ENCODE results near the gene PTPRM. TPM values are rescaled to one million over a fixed set of nuclear protein-coding genes. Genes with fewer than 3 reads are reported as not detected.

PTPRM gene
- polyA plus RNA-seq, 6 donors from 2014 or later = not detected

- Mint-ChIP-seq H3K36me3 (no peaks in the 10 kb centered on the region), H3K9me3 (peaks cover 0 to 1% (median 0%) of the 10 kb centered on the region in 7 donors), H3K4me3 (no peak overlapping the region), H3K4me1 (no peaks in the 10 kb centered on the region), H3K27me3 (no peaks in the 10 kb centered on the region), H3K27ac (no peak overlapping the region)
- ATAC-seq (ENCODE audit: low read depth in 2 of 2) (no peak), DNase-seq (no peak)
These were observed 116.6 kb downstream of the PTPRM start for GRCh38 chr18:7683753-7684152.

GRCh38 chr18:7684357-7684756, 117.2 kb downstream of the PTPRM start:
- Mint-ChIP-seq H3K36me3 (no peaks in the 10 kb centered on the region), H3K27me3 (no peaks in the 10 kb centered on the region), H3K4me3 (no peak overlapping the region), H3K27ac (no peak overlapping the region), H3K4me1 (no peaks in the 10 kb centered on the region), H3K9me3 (peaks cover 0 to 1% (median 0%) of the 10 kb centered on the region in 7 donors)
- ATAC-seq (ENCODE audit: low read depth in 2 of 2) = no peak
- no peak for DNase-seq

GRCh38 chr18:7684966-7685365, 117.8 kb downstream of the PTPRM start:
- no peaks in the 10 kb centered on the region for H3K36me3 Mint-ChIP-seq
- H3K9me3 Mint-ChIP-seq = peaks cover 0 to 1% (median 0%) of the 10 kb centered on the region in 7 donors
- H3K4me3 Mint-ChIP-seq = no peak overlapping the region
- ATAC-seq (ENCODE audit: low read depth in 2 of 2) (no peak), DNase-seq (no peak)
- no peaks in the 10 kb centered on the region for H3K4me1 Mint-ChIP-seq
- H3K27ac Mint-ChIP-seq = no peak overlapping the region
- no peaks in the 10 kb centered on the region for H3K27me3 Mint-ChIP-seq

- DNase-seq = no peak
- H3K4me1 Mint-ChIP-seq = no peaks in the 10 kb centered on the region
- no peak for ATAC-seq (ENCODE audit: low read depth in 2 of 2)
- no peak overlapping the region for H3K27ac Mint-ChIP-seq
- H3K9me3 Mint-ChIP-seq = peaks cover 0 to 1% (median 0%) of the 10 kb centered on the region in 7 donors
- H3K4me3 Mint-ChIP-seq = no peak overlapping the region
- no peaks in the 10 kb centered on the region for H3K36me3 Mint-ChIP-seq
- H3K27me3 Mint-ChIP-seq = no peaks in the 10 kb centered on the region
These were observed 119.2 kb downstream of the PTPRM start for GRCh38 chr18:7686278-7686677.

GRCh38 chr18:7688580-7688979, 121.5 kb downstream of the PTPRM start:
- no peak overlapping the region for H3K4me3 Mint-ChIP-seq

GRCh38 chr18:7691206-7691605, 124.1 kb downstream of the PTPRM start:
- no peaks in the 10 kb centered on the region for H3K27me3 Mint-ChIP-seq
- H3K27ac Mint-ChIP-seq = no peak overlapping the region
- no peak for DNase-seq
- peaks cover 0 to 4% (median 0%) of the 10 kb centered on the region in 7 donors for H3K9me3 Mint-ChIP-seq
- H3K4me3 Mint-ChIP-seq = no peak overlapping the region
- no peaks in the 10 kb centered on the region for H3K4me1 Mint-ChIP-seq
- ATAC-seq (ENCODE audit: low read depth in 2 of 2) = no peak
- H3K36me3 Mint-ChIP-seq = no peaks in the 10 kb centered on the region

More at GRCh38 chr18:7688580-7688979, 121.5 kb downstream of the PTPRM start:
- H3K27ac Mint-ChIP-seq = no peak overlapping the region
- peaks cover 0 to 3% (median 0%) of the 10 kb centered on the region in 7 donors for H3K9me3 Mint-ChIP-seq
- no peaks in the 10 kb centered on the region for H3K4me1 Mint-ChIP-seq
- no peaks in the 10 kb centered on the region for H3K27me3 Mint-ChIP-seq
- ATAC-seq (ENCODE audit: low read depth in 2 of 2) (no peak), DNase-seq (no peak)
- no peaks in the 10 kb centered on the region for H3K36me3 Mint-ChIP-seq

- no peak for ATAC-seq (ENCODE audit: low read depth in 2 of 2)
- Mint-ChIP-seq H3K9me3 (peaks cover 0 to 2% (median under 1%) of the 10 kb centered on the region in 7 donors), H3K4me1 (no peaks in the 10 kb centered on the region)
These were observed 129.7 kb downstream of the PTPRM start for GRCh38 chr18:7696780-7697179.

GRCh38 chr18:7697306-7697705, 130.2 kb downstream of the PTPRM start:
- Mint-ChIP-seq H3K4me3 (no peak overlapping the region), H3K4me1 (no peaks in the 10 kb centered on the region)

More at GRCh38 chr18:7696780-7697179, 129.7 kb downstream of the PTPRM start:
- H3K36me3 Mint-ChIP-seq = no peaks in the 10 kb centered on the region
- DNase-seq = no peak
- H3K27ac Mint-ChIP-seq = no peak overlapping the region
- no peak overlapping the region for H3K4me3 Mint-ChIP-seq
- H3K27me3 Mint-ChIP-seq = no peaks in the 10 kb centered on the region

GRCh38 chr18:7711495-7711894, 144.4 kb downstream of the PTPRM start:
- no peak for ATAC-seq (ENCODE audit: low read depth in 2 of 2)
- no peak for DNase-seq
- Mint-ChIP-seq H3K27me3 (no peaks in the 10 kb centered on the region), H3K36me3 (no peaks in the 10 kb centered on the region), H3K4me3 (no peak overlapping the region), H3K4me1 (no peaks in the 10 kb centered on the region), H3K9me3 (peaks cover 0 to 27% (median 19%) of the 10 kb centered on the region in 7 donors), H3K27ac (peak overlapping the region in 1 of 6 donors; percentile 26)

More at GRCh38 chr18:7697306-7697705, 130.2 kb downstream of the PTPRM start:
- no peak for ATAC-seq (ENCODE audit: low read depth in 2 of 2)
- Mint-ChIP-seq H3K9me3 (peaks cover 0 to 5% (median 4%) of the 10 kb centered on the region in 7 donors), H3K36me3 (no peaks in the 10 kb centered on the region), H3K27ac (no peak overlapping the region), H3K27me3 (no peaks in the 10 kb centered on the region)
- DNase-seq = no peak

GRCh38 chr18:7720395-7720794, 153.3 kb downstream of the PTPRM start:
- Mint-ChIP-seq H3K4me3 (no peak overlapping the region), H3K27ac (no peak overlapping the region), H3K9me3 (peaks cover 0 to 18% (median 9%) of the 10 kb centered on the region in 7 donors), H3K27me3 (no peaks in the 10 kb centered on the region), H3K4me1 (no peaks in the 10 kb centered on the region), H3K36me3 (no peaks in the 10 kb centered on the region)
- ATAC-seq (ENCODE audit: low read depth in 2 of 2) = no peak
- DNase-seq = no peak

- Mint-ChIP-seq H3K36me3 (no peaks in the 10 kb centered on the region), H3K27me3 (no peaks in the 10 kb centered on the region), H3K27ac (no peak overlapping the region), H3K4me3 (no peak overlapping the region), H3K4me1 (no peaks in the 10 kb centered on the region), H3K9me3 (peaks cover 0 to 14% (median 9%) of the 10 kb centered on the region in 7 donors)
- no peak for DNase-seq
- no peak for ATAC-seq (ENCODE audit: low read depth in 2 of 2)
These were observed 154.4 kb downstream of the PTPRM start for GRCh38 chr18:7721532-7721931.

- no peaks in the 10 kb centered on the region for H3K4me1 Mint-ChIP-seq
- ATAC-seq (ENCODE audit: low read depth in 2 of 2) = no peak
- no peak for DNase-seq
- no peak overlapping the region for H3K4me3 Mint-ChIP-seq
- H3K27ac Mint-ChIP-seq = no peak overlapping the region
- no peaks in the 10 kb centered on the region for H3K27me3 Mint-ChIP-seq
- peaks cover 0 to 9% (median 7%) of the 10 kb centered on the region in 7 donors for H3K9me3 Mint-ChIP-seq
- H3K36me3 Mint-ChIP-seq = no peaks in the 10 kb centered on the region
These were observed 155.8 kb downstream of the PTPRM start for GRCh38 chr18:7722955-7723354.

GRCh38 chr18:7723558-7723957, 156.4 kb downstream of the PTPRM start:
- Mint-ChIP-seq H3K4me3 (no peak overlapping the region), H3K4me1 (no peaks in the 10 kb centered on the region), H3K9me3 (peaks cover 0 to 9% (median 1%) of the 10 kb centered on the region in 7 donors), H3K27ac (no peak overlapping the region), H3K27me3 (no peaks in the 10 kb centered on the region), H3K36me3 (no peaks in the 10 kb centered on the region)
- ATAC-seq (ENCODE audit: low read depth in 2 of 2) (no peak), DNase-seq (no peak)

- Mint-ChIP-seq H3K9me3 (peaks cover 0 to 9% (median 0%) of the 10 kb centered on the region in 7 donors), H3K4me1 (no peaks in the 10 kb centered on the region), H3K4me3 (no peak overlapping the region), H3K36me3 (no peaks in the 10 kb centered on the region), H3K27me3 (no peaks in the 10 kb centered on the region), H3K27ac (no peak overlapping the region)
- ATAC-seq (ENCODE audit: low read depth in 2 of 2) (no peak), DNase-seq (no peak)
These were observed 158.4 kb downstream of the PTPRM start for GRCh38 chr18:7725473-7725872.

GRCh38 chr18:7725897-7726296, 158.8 kb downstream of the PTPRM start:
- H3K27me3 Mint-ChIP-seq = no peaks in the 10 kb centered on the region
- peaks cover 0 to 9% (median 0%) of the 10 kb centered on the region in 7 donors for H3K9me3 Mint-ChIP-seq
- H3K4me3 Mint-ChIP-seq = no peak overlapping the region
- H3K4me1 Mint-ChIP-seq = no peaks in the 10 kb centered on the region
- DNase-seq (no peak), ATAC-seq (ENCODE audit: low read depth in 2 of 2) (no peak)
- no peaks in the 10 kb centered on the region for H3K36me3 Mint-ChIP-seq
- H3K27ac Mint-ChIP-seq = no peak overlapping the region

Measured in naive B cell (primary cell).